ENCODE data around the gene DISP3. TPM values are rescaled to one million over a fixed set of nuclear protein-coding genes. Genes with fewer than 3 reads are reported as not detected.

Gene DISP3
- total and polyA plus RNA-seq, 2 of the 4 experiments (the other 2 are of a cell fraction), result 0.05 TPM; not detected in 1

DNA sequence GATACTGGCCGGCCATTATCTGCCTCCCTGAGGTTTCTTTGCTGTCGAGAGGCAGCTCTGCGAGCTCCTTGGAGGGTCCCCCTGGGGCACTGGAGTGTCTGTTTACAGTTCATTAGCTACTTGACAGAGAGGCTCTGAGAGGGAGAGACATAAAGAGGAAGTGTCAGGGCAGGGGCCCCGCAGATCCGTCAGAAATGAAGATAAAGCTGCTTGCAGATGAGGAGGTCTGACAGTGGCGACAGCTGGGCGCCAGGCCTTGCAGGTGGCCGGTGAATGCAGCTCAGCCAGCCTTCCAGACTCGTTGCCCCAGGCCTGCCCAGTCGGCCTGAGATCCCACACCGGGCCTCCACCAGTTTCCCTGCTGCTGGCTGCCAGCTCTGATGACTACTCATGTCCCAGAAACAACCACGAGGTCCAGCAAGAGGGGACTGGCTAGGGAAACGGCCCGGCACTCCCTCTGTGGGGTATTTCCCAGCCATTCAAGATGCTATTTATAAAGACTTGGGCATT lies 84.7 kb downstream of the DISP3 start:
- Histone ChIP-seq H3K56ac (ENCODE audit: extremely low read depth, insufficient read depth, low read length) (no peak overlapping the region), H3K23ac (ENCODE audit: low read depth, low read length) (no peak overlapping the region), H3K4me1 (ENCODE audit: control insufficient read depth, insufficient read depth, low read length) (no peaks in the 10 kb centered on the region), H4K20me1 (ENCODE audit: insufficient read depth, low read length) (no peaks in the 10 kb centered on the region), H3K18ac (ENCODE audit: low read depth, low read length) (no peak overlapping the region), H3K36me3 (ENCODE audit: control insufficient read depth, insufficient read depth, low read length) (no peaks in the 10 kb centered on the region), H2AFZ (replicated peaks; ENCODE audit: low read length, poor library complexity) (no peak overlapping the region), H3K4me3 (ENCODE audit: insufficient read depth, low read depth, low read length) (no peak overlapping the region), H3K4me2 (ENCODE audit: low read depth, low read length) (no peak overlapping the region), H2BK15ac (ENCODE audit: low read depth, low read length) (no peak overlapping the region), H3K27ac (ENCODE audit: insufficient read depth, low read length) (no peak overlapping the region), H4K5ac (ENCODE audit: low read depth, low read length) (no peak overlapping the region), H3K9ac (ENCODE audit: low read depth, low read length) (no peak overlapping the region), H2BK5ac (ENCODE audit: low read depth, low read length, poor library complexity, severe bottlenecking) (no peak overlapping the region), H3K27me3 (ENCODE audit: control insufficient read depth, insufficient read depth, low read length) (peaks cover 3% of the 10 kb centered on the region; the same call in 1 of the 2 replicates), H3K4ac (ENCODE audit: low read depth, low read length) (no peak overlapping the region), H3K14ac (replicated peaks; ENCODE audit: low read depth, low read length) (no peak overlapping the region), H2AK9ac (replicated peaks; ENCODE audit: low read depth, low read length, poor library complexity) (no peak overlapping the region), H3K9me3 (ENCODE audit: control insufficient read depth, insufficient read depth, low read length) (no peaks in the 10 kb centered on the region), H4K8ac (ENCODE audit: low read depth in 2 of 2, low read length in 2 of 2) (no peak overlapping the region), H2AK5ac (ENCODE audit: low read depth, low read length) (no peak overlapping the region), H3K9me1 (ENCODE audit: insufficient read depth, low read length) (no peaks in the 10 kb centered on the region), H3K79me1 (ENCODE audit: low read depth in 1 of 2, low read length in 2 of 2) (no peaks in the 10 kb centered on the region), H2BK20ac (ENCODE audit: low read depth, low read length) (no peak overlapping the region), H4K91ac (ENCODE audit: insufficient read depth, low read depth, low read length) (no peak overlapping the region), H2BK120ac (ENCODE audit: low read depth, low read length) (no peak overlapping the region)
- no peak for TF ChIP-seq MAFK (IDR thresholded peaks at IDR 0.05; ENCODE audit: low read depth, low read length)
- no peak for TF ChIP-seq RFX5 (IDR thresholded peaks at IDR 0.05; ENCODE audit: low read depth, low read length)
- no peak for TF ChIP-seq NFE2L2 (IDR thresholded peaks at IDR 0.05; ENCODE audit: low read depth, low read length)
- no peak for TF ChIP-seq RAD21 (IDR thresholded peaks at IDR 0.05; ENCODE audit: low read length)
- no peak for TF ChIP-seq CHD1 (IDR thresholded peaks at IDR 0.05; ENCODE audit: low read depth, low read length)
- TF ChIP-seq SMC3 (IDR thresholded peaks at IDR 0.05; ENCODE audit: low read depth, low read length), result no peak
- in situ Hi-C loops (cut with MboI; ENCODE audit: low sequenced_read_pairs), result no loop called here
- dilution Hi-C loops (cut with HindIII; ENCODE audit: low sequenced_read_pairs, unreplicated experiment), result no loop called here
- ChIA-PET POLR2A (ENCODE audit: unreplicated experiment) (no interaction called here), CTCF (no interaction called here)
- DNase-seq (no peak), ATAC-seq (ENCODE audit: low read depth) (no peak)
- 0% methylated on average over 3 of the region's 14 CpGs; no CpG with 5 or more reads in 1 of the 2 experiments for WGBS, 2 experiments (ENCODE audit: extremely low coverage in 2 of 2, insufficient read length in 1 of 2)
- intact Hi-C loops (cut with micrococcal nuclease), result no loop called here
- no TSS peak for BruUV-seq (replicated peaks)

Measured in IMR-90 (cell line).